ENCODE data around the gene TFDP1. TPM values are rescaled to one million over a fixed set of nuclear protein-coding genes. Genes with fewer than 3 reads are reported as not detected.
A peak's percentile ranks its signal among the peaks of the same experiment; 100 is the strongest.

The TFDP1 gene
- total RNA-seq, 4 donors from 2014 or later, result 24.3 to 164 (median 49.1) TPM

DNA sequence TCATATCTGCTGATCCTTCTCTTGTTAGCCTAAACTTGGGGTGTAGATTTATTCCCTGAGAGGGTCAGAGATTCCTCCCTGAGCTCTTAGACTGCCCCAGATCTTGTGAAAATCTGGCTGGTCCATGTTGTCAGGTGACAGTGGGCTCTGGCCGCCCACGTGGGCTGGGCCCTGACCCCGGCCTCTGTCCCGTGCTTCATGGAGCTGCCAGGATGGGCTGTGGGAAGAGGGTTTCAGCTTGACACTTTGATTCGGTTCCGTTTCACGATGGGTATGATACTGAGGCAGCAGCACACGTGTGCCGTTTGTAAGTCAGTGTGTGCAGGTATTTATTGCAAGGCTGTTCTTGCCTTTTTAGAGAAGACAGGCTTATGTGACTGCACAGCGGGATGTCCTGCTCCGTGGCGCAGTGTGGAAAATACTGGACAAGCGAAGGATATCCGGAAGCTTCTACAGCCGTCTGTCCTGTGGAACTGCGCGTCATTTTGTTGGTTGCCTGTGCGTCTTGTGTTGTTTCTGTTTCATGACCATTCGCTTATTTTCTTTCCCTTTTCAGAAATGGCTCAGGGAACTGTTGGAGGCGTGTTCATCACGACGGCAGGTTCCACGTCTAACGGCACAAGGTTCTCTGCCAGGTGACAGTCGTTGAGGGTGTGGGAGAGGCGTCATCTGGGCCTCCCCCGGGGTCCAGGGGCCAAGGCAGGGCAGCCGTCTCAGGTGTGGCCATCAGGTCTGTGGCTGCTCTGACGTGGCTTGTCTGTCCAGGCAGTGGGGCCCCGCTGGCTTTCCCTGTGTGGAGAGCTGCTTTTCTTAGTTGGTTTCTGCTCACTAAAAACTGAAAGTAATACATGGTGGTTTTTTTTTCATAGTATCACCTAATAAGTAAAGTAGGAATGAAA, 53.0 kb downstream of the TFDP1 start:
- peak; percentile 4 for DNase-seq
- 96 to 100% methylated on average over 3 to 30 of the region's 30 CpGs for WGBS, 2 donors (ENCODE audit: low coverage in 1 of 2)
- Histone ChIP-seq H3K27me3 (no peaks in the 10 kb centered on the region), H3K4me3 (no peak overlapping the region), H3K36me3 (peaks cover 0 to 73% (median 22%) of the 10 kb centered on the region in 4 donors), H3K4me1 (no peaks in the 10 kb centered on the region), H3K9me3 (no peaks in the 10 kb centered on the region), H3K27ac (no peak overlapping the region)
- in situ Hi-C loops (cut with MboI; ENCODE audit: low pct_ligation_motif_present in 1 of 4, low pct_unique_long_range_greater_than_20kb in 1 of 4, low sequenced_read_pairs in 3 of 4) (no loop called here), intact Hi-C loops (cut with DNase I; ENCODE audit: low total_unique reads) (no loop called here)
- TF ChIP-seq EP300 (IDR thresholded peaks at IDR 0.05; ENCODE audit: low read depth), result no peak
- no peak for TF ChIP-seq POLR2A (IDR thresholded peaks at IDR 0.05)
- TF ChIP-seq, protein P1, sequence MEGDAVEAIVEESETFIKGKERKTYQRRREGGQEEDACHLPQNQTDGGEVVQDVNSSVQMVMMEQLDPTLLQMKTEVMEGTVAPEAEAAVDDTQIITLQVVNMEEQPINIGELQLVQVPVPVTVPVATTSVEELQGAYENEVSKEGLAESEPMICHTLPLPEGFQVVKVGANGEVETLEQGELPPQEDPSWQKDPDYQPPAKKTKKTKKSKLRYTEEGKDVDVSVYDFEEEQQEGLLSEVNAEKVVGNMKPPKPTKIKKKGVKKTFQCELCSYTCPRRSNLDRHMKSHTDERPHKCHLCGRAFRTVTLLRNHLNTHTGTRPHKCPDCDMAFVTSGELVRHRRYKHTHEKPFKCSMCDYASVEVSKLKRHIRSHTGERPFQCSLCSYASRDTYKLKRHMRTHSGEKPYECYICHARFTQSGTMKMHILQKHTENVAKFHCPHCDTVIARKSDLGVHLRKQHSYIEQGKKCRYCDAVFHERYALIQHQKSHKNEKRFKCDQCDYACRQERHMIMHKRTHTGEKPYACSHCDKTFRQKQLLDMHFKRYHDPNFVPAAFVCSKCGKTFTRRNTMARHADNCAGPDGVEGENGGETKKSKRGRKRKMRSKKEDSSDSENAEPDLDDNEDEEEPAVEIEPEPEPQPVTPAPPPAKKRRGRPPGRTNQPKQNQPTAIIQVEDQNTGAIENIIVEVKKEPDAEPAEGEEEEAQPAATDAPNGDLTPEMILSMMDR (IDR thresholded peaks at IDR 0.05), result no peak
- TF ChIP-seq POLR2AphosphoS5 (IDR thresholded peaks at IDR 0.05), result no peak

- peak; percentile 4 for DNase-seq
- no peaks in the 10 kb centered on the region for H3K9me3 ChIP-seq
Observed at GRCh38 chr13:113638173-113638746, 53.7 kb downstream of the TFDP1 start.

GRCh38 chr13:113638806-113639205, 54.3 kb downstream of the TFDP1 start:
- DNase-seq, result peak; percentile 1
- H3K36me3 ChIP-seq, result peaks cover 0 to 69% (median 19%) of the 10 kb centered on the region in 4 donors

More at GRCh38 chr13:113638173-113638746, 53.7 kb downstream of the TFDP1 start:
- in situ Hi-C loops (cut with MboI; ENCODE audit: low pct_ligation_motif_present in 1 of 4, low pct_unique_long_range_greater_than_20kb in 1 of 4, low sequenced_read_pairs in 3 of 4), result no loop called here
- WGBS, 2 donors (ENCODE audit: low coverage in 1 of 2), result 94 to 96% methylated on average over 27 to 37 of the region's 37 CpGs
- TF ChIP-seq, protein P1 (IDR thresholded peaks at IDR 0.05), result no peak
- TF ChIP-seq POLR2A (IDR thresholded peaks at IDR 0.05) (no peak), EP300 (IDR thresholded peaks at IDR 0.05; ENCODE audit: low read depth) (no peak), POLR2AphosphoS5 (IDR thresholded peaks at IDR 0.05) (no peak)
- intact Hi-C loops (cut with DNase I; ENCODE audit: low total_unique reads), result no loop called here
- H3K27me3 ChIP-seq, result no peaks in the 10 kb centered on the region
- no peak overlapping the region for H3K27ac ChIP-seq
- H3K4me3 ChIP-seq, result no peak overlapping the region
- no peaks in the 10 kb centered on the region for H3K4me1 ChIP-seq
- H3K36me3 ChIP-seq, result peaks cover 0 to 73% (median 22%) of the 10 kb centered on the region in 4 donors

More at GRCh38 chr13:113638806-113639205, 54.3 kb downstream of the TFDP1 start:
- intact Hi-C loops (cut with DNase I; ENCODE audit: low total_unique reads) (no loop called here), in situ Hi-C loops (cut with MboI; ENCODE audit: low pct_ligation_motif_present in 1 of 4, low pct_unique_long_range_greater_than_20kb in 1 of 4, low sequenced_read_pairs in 3 of 4) (no loop called here)
- Histone ChIP-seq H3K27ac (no peak overlapping the region), H3K4me1 (no peaks in the 10 kb centered on the region), H3K9me3 (no peaks in the 10 kb centered on the region), H3K4me3 (no peak overlapping the region), H3K27me3 (no peaks in the 10 kb centered on the region)
- TF ChIP-seq, protein P1 (IDR thresholded peaks at IDR 0.05), result no peak
- no peak for TF ChIP-seq POLR2AphosphoS5 (IDR thresholded peaks at IDR 0.05)
- TF ChIP-seq EP300 (IDR thresholded peaks at IDR 0.05; ENCODE audit: low read depth), result no peak
- no peak for TF ChIP-seq POLR2A (IDR thresholded peaks at IDR 0.05)
- 90 to 93% methylated on average over 8 of the region's 8 CpGs for WGBS, 2 donors (ENCODE audit: low coverage in 1 of 2)

Data from transverse colon (tissue), 4 donors.